A673 (cell line): ENCODE data around the gene MYBPC3. TPM values are rescaled to one million over a fixed set of nuclear protein-coding genes. Genes with fewer than 3 reads are reported as not detected.

Source experiments
- BruUV-seq: library from RNA; stranded (reverse); fragments of 400-500 nt; replicated peaks from 2 replicates; lab custom pipeline; 2021; lab: Mats Ljungman, UMichigan
- CTCF ChIA-PET: fragments of 300-600 bp; sonication (Branson Sonifier 250); formaldehyde crosslinking; loops from one replicate; lab custom pipeline; 2022; ENCODE audit warnings: antibody characterized with exemption; lab: Charles Lee
- POLR2A ChIA-PET: fragments of 300-600 bp; sonication (Branson Sonifier 250); formaldehyde crosslinking; loops from one replicate; lab custom pipeline; 2022; ENCODE audit warnings: antibody characterized with exemption; ENCODE audit not compliant: low non-redundant PET; lab: Charles Lee
- DNase-seq: peaks from one replicate; pipeline ENCODE4 v3.0.0-alpha.2; 2015; ENCODE audit warnings: low spot score
- H3K27ac ChIP-seq: fragments of 200-600 bp; sonication (generic); 2 replicates; pipeline ENCODE4 v1.5.1; 2016; ENCODE audit warnings: mixed run types, low read depth, mild to moderate bottlenecking, mixed read lengths, antibody characterized with exemption, low read length; ENCODE audit not compliant: poor library complexity, severe bottlenecking
- H3K27me3 ChIP-seq: fragments of 200-600 bp; sonication (generic); replicated peaks from 2 replicates; pipeline ENCODE4 v1.6.1; 2017; ENCODE audit warnings: mixed run types, low read depth, mild to moderate bottlenecking, mixed read lengths, antibody characterized with exemption, low read length; ENCODE audit not compliant: insufficient read depth, poor library complexity
- H3K36me3 ChIP-seq: fragments of 200-600 bp; sonication (generic); 2 replicates; pipeline ENCODE4 v1.6.1; 2016; ENCODE audit warnings: mixed run types, mild to moderate bottlenecking, mixed read lengths, antibody characterized with exemption, low read length; ENCODE audit not compliant: insufficient read depth, poor library complexity, severe bottlenecking
- H3K4me1 ChIP-seq: fragments of 200-600 bp; sonication (generic); 2 replicates; pipeline ENCODE4 v1.6.1; 2017; ENCODE audit warnings: mixed run types, mild to moderate bottlenecking, mixed read lengths, antibody characterized with exemption, low read length; ENCODE audit not compliant: insufficient read depth, poor library complexity, severe bottlenecking
- H3K4me3 ChIP-seq: fragments of 200-600 bp; sonication (generic); 2 replicates; pipeline ENCODE4 v1.5.1; 2016; ENCODE audit warnings: low read depth, mixed run types, mild to moderate bottlenecking, mixed read lengths, low read length; ENCODE audit not compliant: poor library complexity, severe bottlenecking
- H3K9me3 ChIP-seq: fragments of 200-600 bp; sonication (generic); 2 replicates; pipeline ENCODE4 v1.6.1; 2016; ENCODE audit warnings: mixed run types, low read depth, mild to moderate bottlenecking, mixed read lengths, antibody characterized with exemption, low read length; ENCODE audit not compliant: poor library complexity, severe bottlenecking
- EZH2 ChIP-seq: fragments of 200-600 bp; sonication (generic); IDR thresholded peaks from 2 replicates; pipeline ENCODE4 v1.6.1; 2017; ENCODE audit warnings: borderline replicate concordance, low read depth, mild to moderate bottlenecking, mixed read lengths, antibody characterized with exemption, low read length; ENCODE audit not compliant: poor library complexity, severe bottlenecking
- intact Hi-C: fragments of 100-400 bp; cut with micrococcal nuclease; formaldehyde crosslinking; loops from one replicate; pipeline ENCODE4 v1.10.0; 2022; ENCODE audit not compliant: unreplicated experiment
- total RNA-seq: library from RNA; stranded (reverse); gene quantifications from 2 replicates; pipeline ENCODE4 v1.2.3, GENCODE V29; 2021
- TF ChIP-seq, protein P1 (sequence below): fragments of 300-800, 200-600 bp; sonication (generic); conservative IDR thresholded peaks from 2 replicates; pipeline ENCODE4 v1.5.1; 2017; ENCODE audit warnings: low read depth, mild to moderate bottlenecking, antibody characterized with exemption, low read length, moderate library complexity, mixed read lengths

MYBPC3 gene
- total RNA-seq, 1 experiment from 2014 or later, result not detected

DNA sequence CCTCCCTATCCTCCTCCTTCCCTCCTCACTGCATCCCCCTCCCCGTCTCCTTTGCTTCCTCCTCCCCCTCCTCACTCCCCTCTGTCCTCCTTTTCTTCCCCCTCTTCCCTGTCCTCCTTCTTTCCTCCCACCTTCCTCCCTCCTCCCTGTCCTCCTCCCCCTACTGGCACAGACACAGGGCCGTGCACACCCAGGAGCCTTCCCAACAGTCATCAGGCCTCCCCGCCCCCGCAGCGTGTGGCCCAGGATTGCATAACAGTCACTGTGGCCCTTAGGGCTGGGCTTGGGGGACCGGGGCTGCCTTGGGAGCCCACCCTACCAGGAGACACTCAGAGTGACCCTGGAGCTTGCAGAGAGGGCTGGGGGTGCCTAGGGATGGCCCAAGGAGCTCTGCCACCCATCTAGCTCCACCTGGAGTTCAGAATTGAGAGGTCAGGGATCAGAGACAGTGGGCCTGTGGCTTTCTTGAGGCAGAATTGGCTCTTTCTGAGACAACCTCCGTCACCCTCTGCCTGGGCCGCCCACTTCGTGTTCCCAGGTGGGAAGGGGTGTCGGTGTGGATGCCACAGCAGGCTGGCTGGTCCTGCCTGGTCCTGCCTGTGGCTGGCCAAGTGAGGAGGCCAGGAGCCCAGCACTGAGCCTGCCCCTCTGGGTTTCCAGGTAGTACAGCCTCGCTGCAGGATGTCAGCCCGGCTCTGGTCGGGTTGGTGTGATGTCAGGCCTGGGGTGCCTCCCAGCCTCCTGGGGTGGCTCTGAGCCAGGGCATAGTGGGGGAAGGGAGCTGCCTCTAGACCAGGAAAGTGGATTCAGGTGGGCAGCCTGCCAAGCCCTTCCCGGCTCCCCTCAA lies 24.2 kb upstream of the MYBPC3 start:
- TF ChIP-seq, protein P1, sequence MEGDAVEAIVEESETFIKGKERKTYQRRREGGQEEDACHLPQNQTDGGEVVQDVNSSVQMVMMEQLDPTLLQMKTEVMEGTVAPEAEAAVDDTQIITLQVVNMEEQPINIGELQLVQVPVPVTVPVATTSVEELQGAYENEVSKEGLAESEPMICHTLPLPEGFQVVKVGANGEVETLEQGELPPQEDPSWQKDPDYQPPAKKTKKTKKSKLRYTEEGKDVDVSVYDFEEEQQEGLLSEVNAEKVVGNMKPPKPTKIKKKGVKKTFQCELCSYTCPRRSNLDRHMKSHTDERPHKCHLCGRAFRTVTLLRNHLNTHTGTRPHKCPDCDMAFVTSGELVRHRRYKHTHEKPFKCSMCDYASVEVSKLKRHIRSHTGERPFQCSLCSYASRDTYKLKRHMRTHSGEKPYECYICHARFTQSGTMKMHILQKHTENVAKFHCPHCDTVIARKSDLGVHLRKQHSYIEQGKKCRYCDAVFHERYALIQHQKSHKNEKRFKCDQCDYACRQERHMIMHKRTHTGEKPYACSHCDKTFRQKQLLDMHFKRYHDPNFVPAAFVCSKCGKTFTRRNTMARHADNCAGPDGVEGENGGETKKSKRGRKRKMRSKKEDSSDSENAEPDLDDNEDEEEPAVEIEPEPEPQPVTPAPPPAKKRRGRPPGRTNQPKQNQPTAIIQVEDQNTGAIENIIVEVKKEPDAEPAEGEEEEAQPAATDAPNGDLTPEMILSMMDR, result no peak
- no peak for TF ChIP-seq EZH2
- ChIA-PET POLR2A (no interaction called here), CTCF (interaction anchor here (0.6 kb wide), 2 partner anchors 12 to 17 kb away, joined by 4 to 11 read pairs; no protein-coding TSS in a partner anchor)
- no peaks in the 10 kb centered on the region for H3K9me3 ChIP-seq
- H3K4me3 ChIP-seq, result no peak overlapping the region
- H3K27ac ChIP-seq, result no peak overlapping the region
- intact Hi-C loops, result loop anchor here (10.0 kb wide), 1 partner anchor 738 kb away; no protein-coding TSS in a partner anchor
- no peak for DNase-seq
- BruUV-seq, result no TSS peak
- H3K36me3 ChIP-seq, result no peaks in the 10 kb centered on the region
- no peaks in the 10 kb centered on the region for H3K27me3 ChIP-seq
- no peaks in the 10 kb centered on the region for H3K4me1 ChIP-seq

DNA sequence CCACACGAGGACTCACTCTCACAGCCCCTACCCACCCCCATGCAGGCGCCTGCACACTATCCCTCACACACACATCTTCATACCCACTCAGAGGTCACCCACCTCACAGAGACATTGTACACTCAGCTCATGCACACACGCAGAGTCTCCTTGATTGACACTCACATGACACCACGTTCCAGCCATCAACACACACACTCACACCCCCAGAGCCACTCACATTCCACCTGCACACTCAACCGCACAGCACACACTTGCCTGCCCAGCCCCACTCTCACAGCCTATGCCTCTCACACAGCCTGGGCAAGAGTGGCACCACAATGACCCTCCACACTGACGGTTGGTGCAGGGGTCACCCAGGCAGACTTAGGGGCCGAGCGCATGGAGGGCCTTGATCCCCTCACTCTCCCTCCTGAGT lies 23.6 kb upstream of the MYBPC3 start:
- TF ChIP-seq, protein P1, result no peak
- TF ChIP-seq EZH2, result no peak
- Histone ChIP-seq H3K36me3 (no peaks in the 10 kb centered on the region), H3K27me3 (no peaks in the 10 kb centered on the region), H3K4me1 (no peaks in the 10 kb centered on the region), H3K4me3 (no peak overlapping the region), H3K27ac (no peak overlapping the region), H3K9me3 (no peaks in the 10 kb centered on the region)
- no TSS peak for BruUV-seq
- no peak for DNase-seq
- intact Hi-C loops, result loop anchor here (10.0 kb wide), 1 partner anchor 739 kb away; no protein-coding TSS in a partner anchor
- ChIA-PET POLR2A (no interaction called here), CTCF (interaction anchor here (0.6 kb wide), 1 partner anchor 12 kb away, joined by 11 read pairs; no protein-coding TSS in a partner anchor)

DNA sequence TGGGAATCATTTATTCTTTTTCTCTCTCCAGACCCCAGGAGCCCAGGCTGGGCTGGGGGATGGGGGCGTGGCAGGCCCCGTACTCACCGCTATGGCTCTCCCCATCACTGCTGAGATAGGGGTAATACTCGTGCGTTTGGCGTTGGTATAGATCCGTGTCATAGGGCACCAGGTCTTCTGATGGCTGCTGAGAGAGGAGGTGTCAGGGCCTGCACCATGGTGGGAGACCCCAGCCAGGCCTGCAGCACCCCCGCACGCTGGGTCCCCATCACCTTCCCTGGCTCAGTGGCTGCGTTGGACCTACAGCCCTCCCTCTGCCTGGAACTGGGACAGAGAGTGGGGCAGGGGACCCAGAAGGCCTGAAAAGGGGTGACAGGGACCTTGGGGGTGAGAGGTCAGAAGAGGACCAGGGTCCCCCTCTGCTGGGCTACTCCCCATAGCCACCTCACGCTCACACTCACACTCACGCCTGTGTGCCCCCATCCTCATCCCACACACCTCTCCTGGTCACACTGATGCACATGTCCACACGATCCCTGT lies 23.1 kb upstream of the MYBPC3 start:
- ChIA-PET POLR2A (no interaction called here), CTCF (no interaction called here)
- Histone ChIP-seq H3K9me3 (no peaks in the 10 kb centered on the region), H3K4me1 (no peaks in the 10 kb centered on the region), H3K36me3 (no peaks in the 10 kb centered on the region), H3K4me3 (no peak overlapping the region), H3K27ac (no peak overlapping the region), H3K27me3 (no peaks in the 10 kb centered on the region)
- no peak for DNase-seq
- intact Hi-C loops, result loop anchor here (2.0 to 10.0 kb wide), 2 partner anchors 241 to 739 kb away; no protein-coding TSS in a partner anchor
- no peak for TF ChIP-seq EZH2
- TF ChIP-seq, protein P1, result no peak
- no TSS peak for BruUV-seq
